Endometrial microvascular endothelial cells (primary cell): Measurements from ENCODE around the gene AHCY. TPM values are rescaled to one million over a fixed set of nuclear protein-coding genes. Genes with fewer than 3 reads are reported as not detected.
"Not testable (repeated sequence)": the region's sequence is repeated elsewhere in the genome, so short reads cannot be mapped to it uniquely, and the experiment has no call there.

Experiments used
- in situ Hi-C: cut with HindIII; loops from 2 replicates; pipeline ENCODE4 v1.10.0; 2017; ENCODE audit warnings: low sequenced_read_pairs, low pct_unique_long_range_greater_than_20kb; ENCODE audit errors: inconsistent ontology term
- total RNA-seq: library from RNA; depleted of rRNA; stranded (reverse); fragments of >200 nt; gene quantifications from one replicate; pipeline ENCODE4 v1.2.3, GENCODE V29; 2015; ENCODE audit errors: inconsistent ontology term

Gene AHCY
- total RNA-seq, result 134 TPM

GRCh38 chr20:34302723-34303533 is at the start of gene AHCY:
TSS of gene AHCY (minus strand) at chr20:34303355. CDS start at chr20:34303270, 85 bp downstream.
- in situ Hi-C loops, result no loop called here

GRCh38 chr20:34350095-34350494 is 46.9 kb upstream of the AHCY start:
- in situ Hi-C loops, result no loop called here

DNA sequence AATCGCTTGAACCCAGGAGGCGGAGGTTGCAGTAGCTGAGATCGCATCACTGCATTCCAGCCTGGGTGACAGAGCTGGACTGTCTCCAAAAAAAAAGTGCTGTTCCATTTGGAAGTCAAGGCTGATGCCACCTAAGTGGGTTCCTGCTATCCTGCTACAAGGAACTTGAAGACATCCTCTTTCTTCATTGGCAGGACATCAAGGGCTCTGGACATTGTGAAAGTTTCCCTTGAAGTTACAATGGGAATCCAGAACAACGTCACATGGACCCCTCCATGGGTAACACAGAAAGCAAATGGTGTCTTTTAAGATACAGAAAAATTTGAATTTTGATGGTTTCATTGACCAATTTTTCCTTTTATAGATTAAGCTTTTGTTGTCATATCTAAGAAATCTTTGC is 44.4 kb upstream of the AHCY start:
- in situ Hi-C loops, result no loop called here

DNA sequence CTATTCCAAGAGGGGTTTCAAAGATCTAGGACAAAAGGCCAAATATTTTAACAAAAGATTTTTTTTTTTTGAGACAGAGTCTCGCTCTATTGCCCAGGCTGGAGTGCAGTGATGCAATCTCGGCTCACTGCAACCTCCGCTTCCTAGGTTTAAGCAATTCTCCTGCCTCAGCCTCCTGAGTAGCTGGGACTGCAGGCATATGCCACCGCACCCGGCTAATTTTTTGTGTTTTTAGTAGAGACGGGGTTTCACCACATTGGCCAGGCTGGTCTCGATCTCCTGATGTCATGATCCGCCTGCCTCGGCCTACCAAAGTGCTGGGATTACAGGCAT is 43.3 kb upstream of the AHCY start:
- in situ Hi-C loops, result not testable (repeated sequence)

- in situ Hi-C loops, result not testable (repeated sequence)
Measured at GRCh38 chr20:34345839-34346532, 42.8 kb upstream of the AHCY start.

DNA sequence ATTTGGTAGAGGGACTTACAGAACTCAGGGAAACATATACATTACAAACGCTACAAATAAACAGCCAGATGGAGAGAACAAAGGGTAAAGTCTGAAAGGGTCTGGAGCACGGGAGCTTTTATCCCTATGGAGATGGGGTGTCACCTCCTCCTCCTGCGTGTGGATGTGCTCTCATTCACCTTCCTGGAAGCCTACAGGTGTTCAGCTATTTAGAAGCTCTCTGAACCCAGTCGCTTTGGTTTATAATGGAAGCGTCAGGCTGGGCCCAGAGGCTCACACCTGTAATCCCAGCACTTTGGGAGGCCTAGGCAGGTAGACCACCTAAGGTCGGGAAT is 42.2 kb upstream of the AHCY start:
- in situ Hi-C loops, result no loop called here

DNA sequence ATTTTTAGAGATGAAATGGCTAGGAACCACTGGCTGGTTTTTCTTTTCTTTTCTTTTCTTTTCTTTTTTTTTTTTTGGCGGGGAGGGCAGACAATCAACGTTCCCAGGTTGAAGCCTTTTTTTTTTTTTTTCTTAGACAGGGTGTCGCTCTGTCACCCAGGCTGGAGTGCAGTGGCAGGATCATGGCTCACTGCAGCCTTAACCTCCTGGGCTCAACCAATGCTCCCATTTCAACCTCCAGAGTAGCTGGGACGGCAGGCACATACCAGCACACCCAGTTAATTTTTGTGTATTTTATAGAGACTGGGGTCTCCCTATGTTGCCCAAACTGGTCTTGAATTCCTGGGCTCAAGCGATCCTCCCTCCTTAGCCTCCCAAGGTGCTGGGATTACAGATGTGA is 41.1 kb upstream of the AHCY start:
- in situ Hi-C loops, result no loop called here

DNA sequence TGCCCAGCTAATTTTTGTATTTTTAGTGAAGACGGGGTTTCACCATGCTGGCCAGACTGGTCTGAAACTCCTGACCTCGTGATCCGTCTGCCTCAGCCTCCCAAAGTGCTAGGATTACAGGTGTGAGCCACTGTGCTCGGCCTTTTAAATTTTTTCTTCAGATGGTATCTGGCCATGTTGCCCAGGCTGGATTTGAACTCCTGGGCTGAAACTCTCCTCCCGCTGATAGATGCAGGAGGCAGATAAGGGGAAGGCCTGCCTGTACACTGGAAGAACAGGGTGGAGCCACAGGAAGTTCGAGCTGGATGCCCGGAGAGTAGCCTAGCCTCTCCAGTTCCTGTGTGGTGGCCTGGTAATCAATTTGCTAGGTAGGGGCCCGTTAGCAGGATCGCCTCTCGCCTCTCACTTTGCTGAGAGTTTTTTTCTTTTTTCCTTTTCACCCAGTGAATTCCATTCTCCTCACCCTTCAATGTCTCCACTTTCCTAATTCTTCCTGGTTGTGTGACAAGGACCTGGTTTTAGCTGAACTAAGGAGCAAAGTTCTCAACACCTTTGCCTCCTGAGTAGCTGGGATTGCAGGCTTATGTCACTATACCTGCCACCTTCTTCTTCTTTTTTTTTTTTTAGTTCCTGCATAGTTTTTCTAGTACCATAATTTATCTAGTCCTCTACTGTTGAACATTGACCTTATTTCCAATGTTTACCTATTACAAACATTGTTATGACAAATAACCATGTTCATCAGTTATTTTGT is 40.5 kb upstream of the AHCY start:
- in situ Hi-C loops, result no loop called here

- in situ Hi-C loops, result not testable (repeated sequence)
Measured at GRCh38 chr20:34341199-34341598, 38.0 kb upstream of the AHCY start.

DNA sequence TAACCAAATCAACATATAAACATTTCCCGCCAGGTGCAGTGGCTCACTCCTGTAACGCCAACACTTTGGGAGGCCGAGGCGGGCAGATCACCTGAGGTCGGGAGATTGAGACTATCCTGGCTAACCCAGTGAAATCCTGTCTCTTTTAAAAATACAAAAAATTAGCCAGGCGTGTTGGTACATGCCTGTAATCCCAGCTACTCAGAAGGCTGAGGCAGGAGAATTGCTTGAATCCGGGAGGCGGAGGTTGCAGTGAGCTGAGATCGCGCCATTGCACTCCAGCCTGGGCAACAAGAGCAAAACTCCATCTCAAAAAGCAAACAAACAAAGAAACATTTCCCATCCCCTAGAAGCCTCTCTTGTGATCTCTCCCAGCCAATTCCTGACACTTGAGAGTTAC is 37.6 kb upstream of the AHCY start:
- in situ Hi-C loops, result not testable (repeated sequence)

- in situ Hi-C loops, result no loop called here
Measured at GRCh38 chr20:34337982-34338726, 35.0 kb upstream of the AHCY start.

GRCh38 chr20:34337544-34337943 is 34.4 kb upstream of the AHCY start:
- in situ Hi-C loops, result no loop called here

DNA sequence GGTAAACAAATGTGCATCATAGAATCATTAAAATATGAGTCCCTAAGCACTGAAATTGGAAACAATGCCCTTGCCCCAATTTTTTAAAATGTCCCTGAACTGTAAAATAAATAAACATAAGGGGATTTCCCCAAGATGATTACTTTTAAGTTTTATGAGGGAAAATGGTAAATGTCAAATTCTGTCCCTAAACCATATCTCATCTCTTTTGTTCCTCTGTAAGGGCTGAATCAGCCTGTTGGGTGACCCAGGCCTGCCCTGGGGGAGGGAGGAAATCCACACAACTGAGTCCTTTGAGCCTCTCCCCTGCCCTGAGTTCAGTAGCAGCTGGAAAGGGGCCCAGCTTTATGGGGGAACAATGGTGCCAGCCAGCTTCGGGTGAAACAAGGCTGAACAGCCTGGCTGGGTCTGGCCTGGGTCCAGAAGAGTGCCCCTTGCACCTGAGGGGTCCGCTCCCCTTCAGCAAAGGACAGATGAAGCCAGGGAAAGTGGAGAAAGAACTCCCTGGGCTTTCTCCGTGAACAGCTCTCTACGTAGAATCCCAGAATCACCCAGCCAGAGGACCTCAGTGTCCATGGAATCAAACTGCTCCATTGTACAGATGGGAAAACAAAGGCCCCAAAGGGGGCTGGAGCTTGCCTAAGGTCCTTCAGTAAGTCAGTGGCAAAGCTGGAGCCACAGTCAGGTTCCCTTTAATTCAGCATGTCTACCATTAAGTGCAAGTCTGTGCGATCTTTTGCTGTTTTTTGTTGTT is 31.7 kb upstream of the AHCY start:
- in situ Hi-C loops, result no loop called here

DNA sequence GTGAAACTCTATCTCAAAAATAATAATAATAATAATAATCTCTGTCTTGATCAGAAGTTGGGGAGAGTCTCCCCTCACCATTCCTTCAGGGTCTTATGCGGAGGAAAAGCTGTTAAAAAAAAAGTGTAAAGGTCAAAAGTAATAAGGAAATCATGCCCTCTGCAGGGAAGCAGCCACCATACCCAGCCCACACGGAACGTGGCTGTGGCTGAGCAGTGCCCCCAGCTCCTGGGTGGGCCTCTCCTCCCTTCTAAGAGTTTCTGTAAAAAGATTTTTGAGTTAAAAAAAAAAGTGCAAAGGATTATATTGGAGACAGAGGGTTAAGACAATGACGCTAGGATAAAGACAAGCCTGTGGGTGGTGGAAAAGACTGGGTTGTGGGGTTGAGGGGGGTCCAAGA is 30.6 kb upstream of the AHCY start:
- in situ Hi-C loops, result no loop called here

DNA sequence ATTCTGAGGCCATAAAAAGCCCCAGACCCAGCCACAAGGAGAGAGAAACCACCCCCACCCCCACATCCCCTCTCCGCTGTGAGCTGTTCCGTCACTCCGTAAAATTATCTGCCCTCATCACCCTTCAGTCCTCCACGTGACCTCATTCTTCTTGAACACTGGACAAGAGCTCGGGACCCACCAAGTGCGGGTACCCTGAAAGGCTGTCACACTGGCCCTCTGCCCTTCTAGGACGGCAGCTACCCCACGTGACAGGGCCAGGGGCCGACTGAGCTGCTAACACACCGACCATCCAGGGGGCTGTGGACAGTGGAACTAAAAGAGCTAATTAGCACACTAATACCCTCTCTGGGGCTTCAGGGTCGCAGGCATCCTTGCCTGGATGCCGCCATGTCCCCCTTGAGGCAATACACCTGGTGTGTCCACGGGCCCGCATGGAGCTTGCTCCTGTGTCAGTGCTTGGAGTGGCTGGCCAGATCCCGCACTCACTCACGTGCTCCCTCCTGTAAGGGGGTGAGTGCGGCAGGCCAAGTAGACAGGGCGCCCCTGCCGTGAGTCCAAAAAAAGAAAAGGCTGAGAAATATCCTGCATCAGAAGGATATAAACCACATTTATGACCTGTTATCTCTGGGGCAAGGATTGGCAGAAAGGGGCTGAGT is 29.2 kb upstream of the AHCY start:
- in situ Hi-C loops, result no loop called here

GRCh38 chr20:34331838-34332237 is 28.7 kb upstream of the AHCY start:
- in situ Hi-C loops, result no loop called here

GRCh38 chr20:34330861-34331544 is 27.8 kb upstream of the AHCY start:
- in situ Hi-C loops, result not testable (repeated sequence)
